GM19035 (cell line): ENCODE results near the gene FAM167B.

ENCODE experiments used
- ATAC-seq: cut with Tn5 transposase; IDR thresholded peaks from one replicate; pipeline ENCODE4 v1.9.1; 2021; ENCODE audit not compliant: unreplicated experiment

The FAM167B gene

GRCh38 chr1:32223683-32224082 is 23.3 kb upstream of the FAM167B start:
- ATAC-seq = no peak

- ATAC-seq = no peak
These were observed 22.7 kb upstream of the FAM167B start for GRCh38 chr1:32224285-32224684.

GRCh38 chr1:32228771-32229170 is 18.3 kb upstream of the FAM167B start:
- ATAC-seq = no peak

GRCh38 chr1:32231843-32232432 is 15.1 kb upstream of the FAM167B start:
- ATAC-seq = no peak

- ATAC-seq = no peak
These were observed 14.3 kb upstream of the FAM167B start for GRCh38 chr1:32232558-32233304.

GRCh38 chr1:32234792-32235191 is 12.2 kb upstream of the FAM167B start:
- ATAC-seq = no peak

- ATAC-seq = no peak
These were observed 7.7 kb upstream of the FAM167B start for GRCh38 chr1:32239337-32239736.

- ATAC-seq = no peak
These were observed 7.3 kb upstream of the FAM167B start for GRCh38 chr1:32239790-32240139.

GRCh38 chr1:32240140-32240951 is 6.7 kb upstream of the FAM167B start:
- no peak for ATAC-seq

- ATAC-seq = no peak
These were observed 5.8 kb upstream of the FAM167B start for GRCh38 chr1:32241001-32241763.

GRCh38 chr1:32242341-32242851 is 4.6 kb upstream of the FAM167B start:
- ATAC-seq = no peak

GRCh38 chr1:32247452-32247851 is 430 bp downstream of the FAM167B start:
- no peak for ATAC-seq

GRCh38 chr1:32247983-32248889 is 1.2 kb downstream of the FAM167B start:
- no peak for ATAC-seq

GRCh38 chr1:32249831-32250525 is 3.0 kb downstream of the FAM167B start:
- peak; percentile 64 for ATAC-seq

GRCh38 chr1:32250893-32251716 is 4.1 kb downstream of the FAM167B start, which contains the start of gene LCK:
Gene LCK, plus strand, starts transcription at chr1:32251265. Its CDS starts 23,065 bp downstream, at chr1:32274330.
- ATAC-seq = no peak

GRCh38 chr1:32255072-32256071 is 8.3 kb downstream of the FAM167B start:
- no peak for ATAC-seq
